NT2/D1 (cell line): ENCODE measurements around the gene PIK3CB.

Source experiments
- SUZ12 ChIP-seq: IDR thresholded peaks from 2 replicates; pipeline ENCODE4 v1.6.1; 2011; ENCODE audit not compliant: insufficient read length, insufficient read depth; ENCODE audit errors: extremely low read depth
- YY1 ChIP-seq: IDR thresholded peaks from 2 replicates; pipeline ENCODE4 v1.6.1; 2011; ENCODE audit not compliant: insufficient read length, insufficient read depth

- TF ChIP-seq YY1 (no peak), SUZ12 (no peak)
Observed at GRCh38 chr3:138829097-138829496, 5.6 kb downstream of the PIK3CB start.
